WTC11 (cell line): Measurements from ENCODE around the gene RHOH.
A peak's percentile ranks its signal among the peaks of the same experiment; 100 is the strongest.

Source experiments
- CTCF ChIP-seq: fragments of 200-600 bp; IDR thresholded peaks from 2 replicates; pipeline ENCODE4 v1.8.0; 2022; ENCODE audit warnings: antibody characterized with exemption
- ELF4 ChIP-seq: sonication (generic); formaldehyde crosslinking; IDR thresholded peaks from 2 replicates; pipeline ENCODE4 v1.8.1; 2022; ENCODE audit warnings: low read depth, mild to moderate bottlenecking, moderate library complexity, missing genetic modification reagents
- ETV6 ChIP-seq: sonication (generic); formaldehyde crosslinking; IDR thresholded peaks from 2 replicates; pipeline ENCODE4 v1.8.1; 2022; ENCODE audit warnings: mild to moderate bottlenecking, missing genetic modification reagents
- HMGXB4 ChIP-seq: sonication (generic); formaldehyde crosslinking; IDR thresholded peaks from 2 replicates; pipeline ENCODE4 v1.8.1; 2023; ENCODE audit warnings: mild to moderate bottlenecking, moderate library complexity, missing genetic modification reagents
- NR1H2 ChIP-seq: sonication (generic); formaldehyde crosslinking; IDR thresholded peaks from 2 replicates; pipeline ENCODE4 v1.9.0; 2021; ENCODE audit warnings: mild to moderate bottlenecking, moderate library complexity, missing genetic modification reagents
- PREB ChIP-seq: sonication (generic); formaldehyde crosslinking; IDR thresholded peaks from 2 replicates; pipeline ENCODE4 v1.8.1; 2022; ENCODE audit warnings: mild to moderate bottlenecking, missing genetic modification reagents, moderate library complexity, borderline replicate concordance
- STAT6 ChIP-seq: sonication (generic); formaldehyde crosslinking; conservative IDR thresholded peaks from 2 replicates; pipeline ENCODE4 v1.8.1; 2023; ENCODE audit warnings: mild to moderate bottlenecking, low read depth, missing genetic modification reagents, moderate library complexity
- ZBTB43 ChIP-seq: sonication (generic); formaldehyde crosslinking; IDR thresholded peaks from 2 replicates; pipeline ENCODE4 v1.8.1; 2023; ENCODE audit warnings: mild to moderate bottlenecking, missing genetic modification reagents
- ZNF138 ChIP-seq: sonication (generic); formaldehyde crosslinking; conservative IDR thresholded peaks from 2 replicates; pipeline ENCODE4 v1.8.1; 2022; ENCODE audit warnings: mild to moderate bottlenecking, moderate library complexity, missing genetic modification reagents
- ZNF671 ChIP-seq: fragments of 250-450 bp; sonication (Bioruptor Pico); IDR thresholded peaks from 2 replicates; pipeline ENCODE4 v1.8.0; 2021; ENCODE audit warnings: mild to moderate bottlenecking

- TF ChIP-seq HMGXB4 (CRISPR knock-in tag) (no peak), ZNF671 (CRISPR knock-in tag) (no peak), CTCF (peak; percentile 44; the same call in 1 of the 2 replicates), STAT6 (CRISPR knock-in tag) (no peak), ZNF138 (CRISPR knock-in tag) (no peak), PREB (CRISPR knock-in tag) (no peak), ZBTB43 (CRISPR knock-in tag) (no peak), ETV6 (CRISPR knock-in tag) (no peak), ELF4 (CRISPR knock-in tag) (no peak), NR1H2 (no peak)
Observed at GRCh38 chr4:40228497-40229365, 31.9 kb downstream of the RHOH start.
